HepG2 (cell line): ENCODE results near the gene PXT1. TPM values are rescaled to one million over a fixed set of nuclear protein-coding genes. Genes with fewer than 3 reads are reported as not detected.

ENCODE experiments used
- FOSL1 ChIP-seq: sonication (generic); formaldehyde crosslinking; IDR thresholded peaks from 2 replicates; pipeline ENCODE4 v1.9.0; 2021; ENCODE audit warnings: missing genetic modification reagents, borderline replicate concordance
- GATAD1 ChIP-seq: IDR thresholded peaks from 2 replicates; pipeline ENCODE4 v1.6.1; 2016; ENCODE audit warnings: missing genetic modification reagents, missing compliant biosample characterization
- GZF1 ChIP-seq: sonication (generic); formaldehyde crosslinking; IDR thresholded peaks from 2 replicates; pipeline ENCODE4 v1.5.1; 2020; ENCODE audit warnings: mild to moderate bottlenecking, missing genetic modification reagents
- KLF12 ChIP-seq: sonication (generic); formaldehyde crosslinking; IDR thresholded peaks from 2 replicates; pipeline ENCODE4 v1.4.0; 2020; ENCODE audit warnings: missing genetic modification reagents, borderline replicate concordance
- MAF1 ChIP-seq: sonication (generic); formaldehyde crosslinking; IDR thresholded peaks from 2 replicates; pipeline ENCODE4 v1.5.0; 2020; ENCODE audit warnings: missing genetic modification reagents, borderline replicate concordance
- RBM39 ChIP-seq: fragments of 200-400 bp; formaldehyde crosslinking; IDR thresholded peaks from one replicate; pipeline ENCODE4 v1.6.1; 2018; ENCODE audit warnings: antibody characterized with exemption, mild to moderate bottlenecking, low read depth, low read length; ENCODE audit not compliant: poor library complexity, severe bottlenecking
- ZMAT3 ChIP-seq: sonication (generic); formaldehyde crosslinking; conservative IDR thresholded peaks from 2 replicates; pipeline ENCODE4 v1.7.0; 2021; ENCODE audit warnings: missing genetic modification reagents
- ZNF17 ChIP-seq: sonication (generic); formaldehyde crosslinking; IDR thresholded peaks from 2 replicates; pipeline ENCODE4 v1.5.0; 2020; ENCODE audit warnings: mild to moderate bottlenecking, missing genetic modification reagents
- ZNF563 ChIP-seq: sonication (generic); formaldehyde crosslinking; IDR thresholded peaks from 2 replicates; pipeline ENCODE4 v1.8.0; 2022; ENCODE audit warnings: mild to moderate bottlenecking, moderate library complexity, missing genetic modification reagents
- ZNF878 ChIP-seq: sonication (generic); formaldehyde crosslinking; IDR thresholded peaks from 2 replicates; pipeline ENCODE4 v1.8.1; 2023; ENCODE audit warnings: mild to moderate bottlenecking, missing genetic modification reagents, moderate library complexity
- polyA plus RNA-seq, 8 experiments: library from polyadenylated mRNA; depleted of rRNA in 3 of 8; stranded (reverse) in 7 of 8; unstranded in 1 of 8; fragments of >200 nt; fragmentation: Illumina TruSeq in 4 of 8; extraction: Trizol in 4 of 8; gene quantifications; 2 replicates each; pipeline versions ENCODE4 v1.2.1 to v1.2.3, GENCODE V29; 2011 to 2016; ENCODE audit warnings: low read depth in 4 of 8, missing spikeins in 1 of 8, mixed read lengths in 1 of 8; ENCODE audit not compliant: insufficient read depth in 1 of 8
- total RNA-seq, 5 experiments: library from RNA; depleted of rRNA; stranded (reverse); fragments of >200 nt; fragmentation: Illumina TruSeq; extraction: Trizol; gene quantifications; 2 replicates each; pipeline ENCODE4 v1.2.3, GENCODE V29; 2016; ENCODE audit warnings: low read depth in 1 of 5
- TF ChIP-seq, protein P1 (sequence below): sonication (generic); formaldehyde crosslinking; IDR thresholded peaks from 2 replicates; pipeline ENCODE4 v1.5.0; 2020; ENCODE audit warnings: mild to moderate bottlenecking, missing genetic modification reagents
- TF ChIP-seq, protein P2 (sequence below): sonication (generic); formaldehyde crosslinking; IDR thresholded peaks from 2 replicates; pipeline ENCODE4 v1.8.1; 2023; ENCODE audit warnings: mild to moderate bottlenecking, moderate library complexity, missing genetic modification reagents
- TF ChIP-seq, protein P3 (sequence below): sonication (generic); formaldehyde crosslinking; conservative IDR thresholded peaks from 2 replicates; pipeline ENCODE4 v1.4.0; 2020; ENCODE audit warnings: missing genetic modification reagents
- TF ChIP-seq, protein P4 (sequence below): IDR thresholded peaks from 2 replicates; pipeline ENCODE4 v1.6.1; 2016; ENCODE audit warnings: missing biosample characterization, missing genetic modification reagents, low read depth
- TF ChIP-seq, protein P5 (sequence below): IDR thresholded peaks from 2 replicates; pipeline ENCODE4 v1.6.1; 2018; ENCODE audit warnings: missing genetic modification reagents
- TF ChIP-seq, protein P6 (sequence below): sonication (generic); formaldehyde crosslinking; IDR thresholded peaks from 2 replicates; pipeline ENCODE4 v1.4.0; 2020; ENCODE audit warnings: missing genetic modification reagents; ENCODE audit errors: not compliant biosample characterization

PXT1 gene
- total and polyA plus RNA-seq, 2 of the 13 experiments (the other 11 are each of a cell fraction or from before 2014, with no cell fraction given), result 0.04 TPM; not detected in 1

DNA sequence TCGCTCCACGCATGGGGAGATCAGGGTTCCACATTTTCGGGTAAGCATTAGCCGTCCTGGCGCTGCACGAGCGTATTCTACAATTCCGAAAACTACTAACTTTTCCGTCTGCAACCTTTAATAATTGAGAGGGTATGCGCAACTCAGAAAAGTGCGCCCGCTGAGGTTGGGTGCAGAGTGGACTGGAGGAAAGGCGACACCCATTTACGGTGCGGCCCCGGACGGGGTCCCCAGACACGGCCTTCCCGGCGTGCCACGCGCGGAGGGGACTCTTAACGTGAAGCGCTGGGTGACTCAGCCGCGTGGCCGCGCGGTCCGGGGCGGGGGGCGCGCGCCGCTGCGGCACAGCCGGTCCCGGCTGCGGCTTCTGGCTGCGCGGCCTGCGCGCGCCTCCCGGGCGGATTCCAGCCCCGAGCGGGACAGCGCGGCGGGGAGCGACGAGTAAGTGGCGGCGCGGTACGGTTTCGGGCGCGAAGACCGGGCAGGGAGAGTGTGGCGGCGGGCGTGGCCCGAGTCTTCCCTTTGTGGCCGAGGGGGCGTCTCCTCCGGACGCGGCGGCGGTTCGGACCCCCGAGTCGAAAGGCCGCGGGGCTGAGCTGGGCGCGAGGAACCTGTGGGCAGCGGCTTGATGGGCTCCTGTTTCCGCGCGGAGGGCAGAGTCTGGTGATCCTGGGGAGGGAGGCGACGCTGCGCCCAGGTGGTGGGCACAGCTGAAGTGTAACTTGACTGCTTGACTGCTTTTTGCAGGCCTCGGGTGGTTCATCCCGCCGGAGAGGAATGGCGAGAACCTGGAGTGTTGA lies at the start of gene PXT1, which contains the start of gene KCTD20 (continued):
- TF ChIP-seq, protein P1, sequence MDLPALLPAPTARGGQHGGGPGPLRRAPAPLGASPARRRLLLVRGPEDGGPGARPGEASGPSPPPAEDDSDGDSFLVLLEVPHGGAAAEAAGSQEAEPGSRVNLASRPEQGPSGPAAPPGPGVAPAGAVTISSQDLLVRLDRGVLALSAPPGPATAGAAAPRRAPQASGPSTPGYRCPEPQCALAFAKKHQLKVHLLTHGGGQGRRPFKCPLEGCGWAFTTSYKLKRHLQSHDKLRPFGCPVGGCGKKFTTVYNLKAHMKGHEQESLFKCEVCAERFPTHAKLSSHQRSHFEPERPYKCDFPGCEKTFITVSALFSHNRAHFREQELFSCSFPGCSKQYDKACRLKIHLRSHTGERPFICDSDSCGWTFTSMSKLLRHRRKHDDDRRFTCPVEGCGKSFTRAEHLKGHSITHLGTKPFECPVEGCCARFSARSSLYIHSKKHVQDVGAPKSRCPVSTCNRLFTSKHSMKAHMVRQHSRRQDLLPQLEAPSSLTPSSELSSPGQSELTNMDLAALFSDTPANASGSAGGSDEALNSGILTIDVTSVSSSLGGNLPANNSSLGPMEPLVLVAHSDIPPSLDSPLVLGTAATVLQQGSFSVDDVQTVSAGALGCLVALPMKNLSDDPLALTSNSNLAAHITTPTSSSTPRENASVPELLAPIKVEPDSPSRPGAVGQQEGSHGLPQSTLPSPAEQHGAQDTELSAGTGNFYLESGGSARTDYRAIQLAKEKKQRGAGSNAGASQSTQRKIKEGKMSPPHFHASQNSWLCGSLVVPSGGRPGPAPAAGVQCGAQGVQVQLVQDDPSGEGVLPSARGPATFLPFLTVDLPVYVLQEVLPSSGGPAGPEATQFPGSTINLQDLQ, result peak; percentile 27; the same call in 1 of the 2 replicates
- TF ChIP-seq GATAD1 (CRISPR knock-in tag), result peak; percentile 86
- no peak for TF ChIP-seq ZNF17 (CRISPR knock-in tag)
- TF ChIP-seq, protein P2, sequence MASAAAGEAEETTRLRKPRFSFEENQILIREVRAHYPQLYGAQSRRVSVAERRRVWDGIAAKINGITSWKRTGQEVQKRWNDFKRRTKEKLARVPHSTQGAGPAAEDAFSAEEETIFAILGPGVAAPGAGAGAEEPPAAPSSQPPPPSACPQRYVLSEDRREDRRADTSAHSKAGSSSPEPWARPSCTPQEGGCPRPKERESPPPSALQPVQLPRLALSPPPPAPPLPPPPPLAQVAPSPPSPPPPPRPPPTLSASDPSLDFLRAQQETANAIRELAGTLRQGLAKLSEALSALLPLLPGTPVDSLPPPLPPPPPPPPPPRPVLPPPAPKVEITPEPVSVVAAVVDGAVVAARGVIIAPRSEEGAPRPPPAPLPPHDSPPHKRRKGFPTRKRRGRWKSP (CRISPR knock-in tag), result 0 out of 2 replicates have a peak, but pooled peaks have one; percentile 42
- peak; percentile 81; the same call in 1 of the 2 replicates for TF ChIP-seq KLF12 (CRISPR knock-in tag)
- TF ChIP-seq GZF1, result peak; percentile 86
- peak; percentile 26; the same call in 1 of the 2 replicates for TF ChIP-seq MAF1 (CRISPR knock-in tag)
- TF ChIP-seq, protein P3, sequence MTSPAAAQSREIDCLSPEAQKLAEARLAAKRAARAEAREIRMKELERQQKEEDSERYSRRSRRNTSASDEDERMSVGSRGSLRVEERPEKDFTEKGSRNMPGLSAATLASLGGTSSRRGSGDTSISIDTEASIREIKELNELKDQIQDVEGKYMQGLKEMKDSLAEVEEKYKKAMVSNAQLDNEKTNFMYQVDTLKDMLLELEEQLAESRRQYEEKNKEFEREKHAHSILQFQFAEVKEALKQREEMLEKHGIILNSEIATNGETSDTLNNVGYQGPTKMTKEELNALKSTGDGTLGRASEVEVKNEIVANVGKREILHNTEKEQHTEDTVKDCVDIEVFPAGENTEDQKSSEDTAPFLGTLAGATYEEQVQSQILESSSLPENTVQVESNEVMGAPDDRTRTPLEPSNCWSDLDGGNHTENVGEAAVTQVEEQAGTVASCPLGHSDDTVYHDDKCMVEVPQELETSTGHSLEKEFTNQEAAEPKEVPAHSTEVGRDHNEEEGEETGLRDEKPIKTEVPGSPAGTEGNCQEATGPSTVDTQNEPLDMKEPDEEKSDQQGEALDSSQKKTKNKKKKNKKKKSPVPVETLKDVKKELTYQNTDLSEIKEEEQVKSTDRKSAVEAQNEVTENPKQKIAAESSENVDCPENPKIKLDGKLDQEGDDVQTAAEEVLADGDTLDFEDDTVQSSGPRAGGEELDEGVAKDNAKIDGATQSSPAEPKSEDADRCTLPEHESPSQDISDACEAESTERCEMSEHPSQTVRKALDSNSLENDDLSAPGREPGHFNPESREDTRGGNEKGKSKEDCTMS (CRISPR knock-in tag), result no peak
- peak; percentile 86; the same call in 1 of the 2 replicates for TF ChIP-seq ZMAT3 (CRISPR knock-in tag)
- TF ChIP-seq, protein P4, sequence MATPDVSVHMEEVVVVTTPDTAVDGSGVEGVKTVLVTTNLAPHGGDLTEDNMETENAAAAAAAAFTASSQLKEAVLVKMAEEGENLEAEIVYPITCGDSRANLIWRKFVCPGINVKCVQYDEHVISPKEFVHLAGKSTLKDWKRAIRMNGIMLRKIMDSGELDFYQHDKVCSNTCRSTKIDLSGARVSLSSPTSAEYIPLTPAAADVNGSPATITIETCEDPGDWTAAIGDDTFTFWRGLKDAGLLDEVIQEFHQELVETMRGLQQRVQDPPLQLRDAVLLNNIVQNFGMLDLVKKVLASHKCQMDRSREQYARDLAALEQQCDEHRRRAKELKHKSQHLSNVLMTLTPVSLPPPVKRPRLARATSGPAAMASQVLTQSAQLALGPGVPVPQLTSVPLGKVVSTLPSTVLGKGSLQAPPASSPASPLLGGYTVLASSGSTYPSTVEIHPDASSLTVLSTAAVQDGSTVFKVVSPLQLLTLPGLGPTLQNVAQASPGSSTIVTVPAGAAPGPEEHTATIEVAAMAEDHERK (CRISPR knock-in tag), result no peak; the same call in 1 of the 2 replicates
- TF ChIP-seq, protein P5, sequence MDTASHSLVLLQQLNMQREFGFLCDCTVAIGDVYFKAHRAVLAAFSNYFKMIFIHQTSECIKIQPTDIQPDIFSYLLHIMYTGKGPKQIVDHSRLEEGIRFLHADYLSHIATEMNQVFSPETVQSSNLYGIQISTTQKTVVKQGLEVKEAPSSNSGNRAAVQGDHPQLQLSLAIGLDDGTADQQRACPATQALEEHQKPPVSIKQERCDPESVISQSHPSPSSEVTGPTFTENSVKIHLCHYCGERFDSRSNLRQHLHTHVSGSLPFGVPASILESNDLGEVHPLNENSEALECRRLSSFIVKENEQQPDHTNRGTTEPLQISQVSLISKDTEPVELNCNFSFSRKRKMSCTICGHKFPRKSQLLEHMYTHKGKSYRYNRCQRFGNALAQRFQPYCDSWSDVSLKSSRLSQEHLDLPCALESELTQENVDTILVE (CRISPR knock-in tag), result peak; percentile 78
- peak; percentile 50 for TF ChIP-seq RBM39
- peak; percentile 66; the same call in 1 of the 2 replicates for TF ChIP-seq ZNF878 (CRISPR knock-in tag)
- TF ChIP-seq FOSL1 (CRISPR knock-in tag), result peak; percentile 92
- TF ChIP-seq, protein P6, sequence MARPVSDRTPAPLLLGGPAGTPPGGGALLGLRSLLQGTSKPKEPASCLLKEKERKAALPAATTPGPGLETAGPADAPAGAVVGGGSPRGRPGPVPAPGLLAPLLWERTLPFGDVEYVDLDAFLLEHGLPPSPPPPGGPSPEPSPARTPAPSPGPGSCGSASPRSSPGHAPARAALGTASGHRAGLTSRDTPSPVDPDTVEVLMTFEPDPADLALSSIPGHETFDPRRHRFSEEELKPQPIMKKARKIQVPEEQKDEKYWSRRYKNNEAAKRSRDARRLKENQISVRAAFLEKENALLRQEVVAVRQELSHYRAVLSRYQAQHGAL (CRISPR knock-in tag), result no peak
- TF ChIP-seq ZNF563 (CRISPR knock-in tag), result peak; percentile 94
